ENCODE results near the gene PEA15. TPM values are rescaled to one million over a fixed set of nuclear protein-coding genes. Genes with fewer than 3 reads are reported as not detected.

PEA15 gene
- total and polyA plus RNA-seq, 5 experiments from 2014 or later = 3.9 to 13.2 (median 4.6) TPM

- Mint-ChIP-seq H3K36me3 (no peaks in the 10 kb centered on the region), H3K27ac (no peak overlapping the region), H3K4me3 (no peak overlapping the region), H3K9me3 (no peaks in the 10 kb centered on the region), H3K27me3 (peaks cover 4 to 25% (median 14%) of the 10 kb centered on the region in 5 donors), H3K4me1 (peaks cover 8 to 21% (median 11%) of the 10 kb centered on the region in 4 donors)
- POLR2A ChIA-PET = no interaction called here
- ATAC-seq = no peak
- no peak for DNase-seq
These were observed 37.6 kb upstream of the PEA15 start for GRCh38 chr1:160167580-160167979.

DNA sequence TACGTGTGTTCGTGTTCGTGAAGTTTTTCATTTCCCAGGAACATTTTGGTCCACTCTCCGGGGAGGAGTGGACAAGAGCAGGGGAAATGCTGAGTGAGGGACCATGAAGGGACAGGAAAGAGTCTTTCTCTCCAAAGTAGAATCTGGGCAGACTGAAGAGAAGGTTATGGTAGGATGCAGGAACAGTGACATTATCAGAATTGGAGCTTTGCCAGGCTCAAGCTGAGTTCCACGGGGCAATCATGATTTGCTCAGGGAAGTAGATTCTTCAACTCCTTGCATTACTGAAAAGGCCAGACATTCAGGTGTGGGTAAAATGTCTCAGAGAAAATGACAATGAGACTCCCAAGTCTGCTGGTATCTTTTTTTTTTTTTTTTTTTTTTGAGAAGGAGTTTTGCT lies 37.2 kb upstream of the PEA15 start:
- Mint-ChIP-seq H3K4me1 (peaks cover 8 to 21% (median 11%) of the 10 kb centered on the region in 4 donors), H3K4me3 (no peak overlapping the region), H3K9me3 (no peaks in the 10 kb centered on the region), H3K36me3 (no peaks in the 10 kb centered on the region), H3K27me3 (peaks cover 4 to 25% (median 14%) of the 10 kb centered on the region in 5 donors), H3K27ac (no peak overlapping the region)
- POLR2A ChIA-PET = no interaction called here
- DNase-seq = no peak
- no peak for ATAC-seq

GRCh38 chr1:160168609-160169369 lies 36.4 kb upstream of the PEA15 start:
- Mint-ChIP-seq H3K36me3 (no peaks in the 10 kb centered on the region), H3K27ac (peak overlapping the region in 1 of 10 donors; percentile 64), H3K4me1 (peaks cover 8 to 20% (median 11%) of the 10 kb centered on the region in 4 donors), H3K27me3 (peaks cover 4 to 23% (median 14%) of the 10 kb centered on the region in 5 donors), H3K9me3 (no peaks in the 10 kb centered on the region), H3K4me3 (no peak overlapping the region)
- ATAC-seq (no peak), DNase-seq (no peak)
- POLR2A ChIA-PET = no interaction called here

- ATAC-seq (peak in 1 of 2 donors; percentile 30), DNase-seq (no peak)
- Mint-ChIP-seq H3K27ac (peak overlapping the region in 3 of 10 donors; percentile 47 to 64 (median 60)), H3K27me3 (peaks cover 4 to 14% (median 13%) of the 10 kb centered on the region in 5 donors), H3K9me3 (no peaks in the 10 kb centered on the region), H3K4me1 (peaks cover 8 to 20% (median 11%) of the 10 kb centered on the region in 4 donors), H3K4me3 (peak overlapping the region in 2 of 10 donors; percentile 4 to 23), H3K36me3 (no peaks in the 10 kb centered on the region)
- POLR2A ChIA-PET = no interaction called here
These were observed 35.4 kb upstream of the PEA15 start for GRCh38 chr1:160169553-160170399.

- no peaks in the 10 kb centered on the region for H3K9me3 Mint-ChIP-seq
- no peak for DNase-seq
- H3K27ac Mint-ChIP-seq = no peak overlapping the region
- no peak overlapping the region for H3K4me3 Mint-ChIP-seq
- H3K4me1 Mint-ChIP-seq = peaks cover 8 to 18% (median 11%) of the 10 kb centered on the region in 4 donors
- no peaks in the 10 kb centered on the region for H3K36me3 Mint-ChIP-seq
- no peak for ATAC-seq
- H3K27me3 Mint-ChIP-seq = peaks cover 3 to 9% (median 7%) of the 10 kb centered on the region in 5 donors
- POLR2A ChIA-PET = no interaction called here
These were observed 33.8 kb upstream of the PEA15 start for GRCh38 chr1:160171354-160171753.

DNA sequence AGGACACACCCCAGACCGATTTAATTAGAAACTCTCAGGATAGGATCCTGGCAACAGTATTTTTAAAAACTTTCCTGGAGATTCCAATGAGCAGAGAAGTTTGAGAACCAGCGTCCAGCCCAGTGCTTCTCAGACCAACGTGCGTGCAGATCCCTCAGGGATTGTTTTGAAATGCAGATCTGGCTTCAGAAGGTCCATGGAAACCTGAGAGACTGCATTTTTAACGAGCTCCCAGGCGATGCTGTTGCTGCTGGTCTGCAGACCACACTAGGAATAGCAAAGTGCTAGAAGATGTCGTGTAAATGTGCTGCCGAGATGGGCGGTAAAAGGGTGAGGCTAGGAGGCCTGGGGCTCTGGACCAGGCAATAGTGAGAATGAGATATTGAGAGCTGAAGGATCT lies 33.2 kb upstream of the PEA15 start:
- Mint-ChIP-seq H3K27me3 (peaks cover 0 to 8% (median 4%) of the 10 kb centered on the region in 5 donors), H3K9me3 (no peaks in the 10 kb centered on the region), H3K4me1 (peaks cover 8 to 15% (median 11%) of the 10 kb centered on the region in 4 donors), H3K27ac (no peak overlapping the region), H3K4me3 (no peak overlapping the region), H3K36me3 (no peaks in the 10 kb centered on the region)
- POLR2A ChIA-PET = no interaction called here
- DNase-seq = no peak
- ATAC-seq = no peak

DNA sequence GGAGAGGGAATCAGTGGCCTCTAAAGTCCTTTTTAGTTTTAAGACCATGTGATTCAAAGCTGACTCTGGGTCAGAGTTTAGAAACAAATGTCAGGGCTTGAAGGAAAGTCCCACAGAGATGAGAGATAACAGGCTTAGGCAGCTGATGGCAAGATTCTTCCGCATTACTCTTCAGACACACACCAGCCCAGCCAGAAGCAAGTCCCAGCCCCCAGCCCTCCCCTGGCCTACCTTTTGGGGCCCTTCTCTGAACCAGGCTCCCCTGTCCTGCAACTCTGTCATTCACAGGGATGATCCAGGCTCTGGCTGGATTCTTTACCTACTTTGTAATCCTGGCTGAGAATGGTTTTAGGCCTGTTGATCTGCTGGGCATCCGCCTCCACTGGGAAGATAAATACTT lies 28.0 kb upstream of the PEA15 start:
- DNase-seq (no peak), ATAC-seq (no peak)
- H3K4me1 Mint-ChIP-seq = peaks cover 0 to 2% (median 0%) of the 10 kb centered on the region in 4 donors
- H3K4me3 Mint-ChIP-seq = no peak overlapping the region
- peak overlapping the region in 1 of 10 donors; percentile 27 for H3K27ac Mint-ChIP-seq
- POLR2A ChIA-PET = no interaction called here
- H3K9me3 Mint-ChIP-seq = no peaks in the 10 kb centered on the region
- H3K36me3 Mint-ChIP-seq = no peaks in the 10 kb centered on the region
- peaks cover 2 to 10% (median 6%) of the 10 kb centered on the region in 5 donors for H3K27me3 Mint-ChIP-seq

- no peak overlapping the region for H3K4me3 Mint-ChIP-seq
- POLR2A ChIA-PET = no interaction called here
- no peak for ATAC-seq
- H3K4me1 Mint-ChIP-seq = peaks cover 0 to 2% (median 0%) of the 10 kb centered on the region in 4 donors
- no peaks in the 10 kb centered on the region for H3K36me3 Mint-ChIP-seq
- peak overlapping the region in 2 of 10 donors; percentile 27 to 31 for H3K27ac Mint-ChIP-seq
- peaks cover 1 to 10% (median 6%) of the 10 kb centered on the region in 5 donors for H3K27me3 Mint-ChIP-seq
- DNase-seq = no peak
- no peaks in the 10 kb centered on the region for H3K9me3 Mint-ChIP-seq
These were observed 27.5 kb upstream of the PEA15 start for GRCh38 chr1:160177667-160178066.

DNA sequence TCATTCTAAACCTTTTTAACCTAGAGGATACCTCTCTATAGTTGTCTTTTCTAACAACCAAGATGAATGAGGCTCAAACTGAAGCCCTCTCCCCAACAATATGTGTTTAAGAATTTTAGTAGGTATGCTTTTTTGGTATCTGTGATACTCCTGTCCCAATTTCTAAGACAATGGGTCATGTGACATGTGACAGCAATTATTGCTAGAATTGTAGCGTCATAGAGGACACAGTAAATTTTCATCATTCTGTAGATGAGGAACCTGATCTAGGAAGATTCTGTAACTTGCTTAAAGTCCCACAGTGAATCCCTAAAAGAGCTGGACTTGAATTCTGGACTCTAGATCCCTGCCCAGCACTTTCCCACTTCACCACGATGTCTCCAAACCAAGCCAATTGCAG lies 26.5 kb upstream of the PEA15 start:
- ATAC-seq (no peak), DNase-seq (no peak)
- H3K4me3 Mint-ChIP-seq = no peak overlapping the region
- H3K27me3 Mint-ChIP-seq = peaks cover 0 to 10% (median 6%) of the 10 kb centered on the region in 5 donors
- peaks cover 0 to 2% (median 0%) of the 10 kb centered on the region in 4 donors for H3K4me1 Mint-ChIP-seq
- no peaks in the 10 kb centered on the region for H3K36me3 Mint-ChIP-seq
- no peak overlapping the region for H3K27ac Mint-ChIP-seq
- H3K9me3 Mint-ChIP-seq = no peaks in the 10 kb centered on the region
- POLR2A ChIA-PET = no interaction called here

DNA sequence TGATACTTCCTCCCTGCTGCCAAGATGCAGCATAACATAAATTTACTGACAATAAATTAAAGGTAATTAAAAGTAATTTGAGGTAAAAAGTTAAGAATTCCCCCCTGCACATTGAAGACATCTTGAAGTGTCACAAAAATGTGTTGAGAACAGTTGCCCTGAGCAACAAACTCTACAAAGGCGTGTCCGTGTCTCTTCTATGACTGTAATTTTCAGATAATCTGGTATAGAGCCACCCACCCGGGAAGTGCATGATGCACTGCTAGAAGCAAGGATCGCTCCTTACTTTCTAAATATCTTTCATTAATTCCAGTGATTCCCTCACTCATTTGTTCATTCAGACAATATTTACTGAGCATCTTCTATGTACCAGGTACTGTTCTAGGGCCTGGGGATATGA lies 25.8 kb upstream of the PEA15 start:
- Mint-ChIP-seq H3K9me3 (no peaks in the 10 kb centered on the region), H3K4me3 (no peak overlapping the region), H3K27me3 (peaks cover 0 to 10% (median 6%) of the 10 kb centered on the region in 5 donors), H3K4me1 (peaks cover 0 to 2% (median 0%) of the 10 kb centered on the region in 4 donors), H3K27ac (no peak overlapping the region), H3K36me3 (no peaks in the 10 kb centered on the region)
- no peak for DNase-seq
- no peak for ATAC-seq
- POLR2A ChIA-PET = no interaction called here

- no peaks in the 10 kb centered on the region for H3K36me3 Mint-ChIP-seq
- POLR2A ChIA-PET = interaction anchor here (0.6 kb wide), 1 partner anchor 207 kb away, joined by 8 read pairs; no protein-coding TSS in a partner anchor
- ATAC-seq (no peak), DNase-seq (no peak)
- H3K4me3 Mint-ChIP-seq = no peak overlapping the region
- H3K27ac Mint-ChIP-seq = no peak overlapping the region
- peaks cover 0 to 9% (median 6%) of the 10 kb centered on the region in 5 donors for H3K27me3 Mint-ChIP-seq
- no peaks in the 10 kb centered on the region for H3K9me3 Mint-ChIP-seq
- no peaks in the 10 kb centered on the region for H3K4me1 Mint-ChIP-seq
These were observed 18.9 kb upstream of the PEA15 start for GRCh38 chr1:160186246-160186645.

DNA sequence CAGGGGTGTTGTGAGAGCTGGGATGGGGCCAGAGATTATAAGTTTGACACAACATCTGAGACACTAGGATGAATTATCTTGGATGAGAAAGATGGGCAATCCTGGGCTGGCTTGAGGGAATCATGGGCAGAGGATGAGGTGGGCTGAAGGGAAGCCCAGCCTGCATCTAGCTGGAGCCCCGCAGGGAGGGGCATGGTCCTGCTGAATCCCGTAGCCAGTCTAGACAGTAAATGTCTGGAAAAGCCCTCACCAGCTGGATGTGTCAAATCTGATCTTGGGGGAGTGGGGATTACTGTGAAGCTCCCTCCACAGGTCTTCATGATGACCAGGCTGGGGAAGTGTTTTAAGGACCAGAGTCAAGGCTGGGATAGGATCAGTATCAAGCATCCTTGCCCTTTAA lies 18.5 kb upstream of the PEA15 start:
- ATAC-seq = no peak
- DNase-seq = no peak
- Mint-ChIP-seq H3K27ac (no peak overlapping the region), H3K36me3 (no peaks in the 10 kb centered on the region), H3K9me3 (no peaks in the 10 kb centered on the region), H3K4me3 (no peak overlapping the region), H3K27me3 (peaks cover 0 to 9% (median 6%) of the 10 kb centered on the region in 5 donors), H3K4me1 (no peaks in the 10 kb centered on the region)
- POLR2A ChIA-PET = interaction anchor here (0.6 kb wide), 1 partner anchor 207 kb away, joined by 8 read pairs; no protein-coding TSS in a partner anchor

- DNase-seq (no peak), ATAC-seq (no peak)
- peaks cover 0 to 9% (median 4%) of the 10 kb centered on the region in 5 donors for H3K27me3 Mint-ChIP-seq
- H3K36me3 Mint-ChIP-seq = no peaks in the 10 kb centered on the region
- no peaks in the 10 kb centered on the region for H3K9me3 Mint-ChIP-seq
- H3K4me1 Mint-ChIP-seq = no peaks in the 10 kb centered on the region
- no peak overlapping the region for H3K27ac Mint-ChIP-seq
- POLR2A ChIA-PET = interaction anchor here (0.6 kb wide), 1 partner anchor 83 kb away, joined by 3 read pairs; no protein-coding TSS in a partner anchor
- no peak overlapping the region for H3K4me3 Mint-ChIP-seq
These were observed 17.8 kb upstream of the PEA15 start for GRCh38 chr1:160187407-160187806.

All from naive thymus-derived CD8-positive, alpha-beta T cell (primary cell).